Measurements from ENCODE around the gene XCR1.
"Not testable (repeated sequence)": the region's sequence is repeated elsewhere in the genome, so short reads cannot be mapped to it uniquely, and the experiment has no call there.

GRCh38 chr3:46003706-46004105, 23.6 kb downstream of the XCR1 start:
- TF ChIP-seq CTCF, POLR2A (IDR thresholded peaks at IDR 0.05): not testable (repeated sequence)

Measured in heart left ventricle (tissue), 13 donors.